OCI-LY3 (cell line): ENCODE results near the gene SORCS3.

Experiments used
- H2AFZ ChIP-seq: fragments of 200-600, 300-600 bp; shearing (Covaris generic); 2 replicates; pipeline ENCODE4 v1.6.0; 2014; ENCODE audit warnings: antibody characterized with exemption, low read depth, low read length
- H3K27ac ChIP-seq: fragments of 200-600, 300-600 bp; sonication (generic); 2 replicates; pipeline ENCODE4 v1.5.1; 2014; ENCODE audit warnings: mild to moderate bottlenecking, low read length, moderate library complexity, mixed read lengths
- H3K27me3 ChIP-seq: fragments of 200-600, 300-600 bp; sonication (generic); 2 replicates; pipeline ENCODE4 v1.6.1; 2014; ENCODE audit warnings: low read depth, low read length, mixed read lengths
- H3K36me3 ChIP-seq: fragments of 200-600, 300-600 bp; sonication (generic); replicated peaks from 2 replicates; pipeline ENCODE3; 2014; ENCODE audit warnings: low read depth, low read length, mixed read lengths
- H3K4me1 ChIP-seq: fragments of 300-600, 200-600 bp; sonication (generic); 2 replicates; pipeline ENCODE4 v1.6.1; 2014; ENCODE audit warnings: low read length, mixed read lengths
- H3K4me2 ChIP-seq: fragments of 200-600, 300-600 bp; sonication (generic); 2 replicates; pipeline ENCODE4 v1.6.1; 2014; ENCODE audit warnings: low read length, mixed read lengths
- H3K4me3 ChIP-seq: fragments of 300-600, 200-600 bp; sonication (generic); 2 replicates; pipeline ENCODE4 v1.5.1; 2014; ENCODE audit warnings: antibody characterized with exemption, mild to moderate bottlenecking, low read length, moderate library complexity
- H3K79me2 ChIP-seq: fragments of 300-600, 200-600 bp; shearing (Covaris generic); 2 replicates; pipeline ENCODE4 v1.6.1; 2014; ENCODE audit warnings: mild to moderate bottlenecking, low read length, mixed read lengths
- H3K9ac ChIP-seq: fragments of 300-600, 200-600 bp; shearing (Covaris generic); 2 replicates; pipeline ENCODE4 v1.6.0; 2014; ENCODE audit warnings: mild to moderate bottlenecking, low read length, moderate library complexity
- H3K9me3 ChIP-seq: fragments of 200-600, 300-600 bp; shearing (Covaris generic); 2 replicates; pipeline ENCODE4 v1.6.1; 2014; ENCODE audit warnings: low read length, mixed read lengths; ENCODE audit not compliant: insufficient read depth
- H4K20me1 ChIP-seq: fragments of 200-600, 300-600 bp; sonication (generic); 2 replicates; pipeline ENCODE4 v1.6.1; 2016; ENCODE audit warnings: low read length, mixed read lengths; ENCODE audit not compliant: insufficient read depth
- CTCF ChIP-seq: fragments of 200-600, 300-600 bp; sonication (generic); IDR thresholded peaks from 2 replicates; pipeline ENCODE4 v1.5.1; 2014; ENCODE audit warnings: antibody characterized with exemption, low read length, low read depth
- EZH2phosphoT487 ChIP-seq: fragments of 200-600 bp; shearing (Covaris generic); IDR thresholded peaks from 2 replicates; pipeline ENCODE4 v1.6.1; 2018; ENCODE audit warnings: antibody characterized with exemption, mixed run types, low read depth

The SORCS3 gene

GRCh38 chr10:105252911-105253310 lies 611.8 kb downstream of the SORCS3 start:
- TF ChIP-seq EZH2phosphoT487, result no peak
- TF ChIP-seq CTCF, result no peak
- Histone ChIP-seq H3K27ac (no peak overlapping the region), H3K4me1 (no peaks in the 10 kb centered on the region), H2AFZ (no peak overlapping the region), H3K9me3 (no peaks in the 10 kb centered on the region), H4K20me1 (no peaks in the 10 kb centered on the region), H3K4me3 (no peak overlapping the region), H3K27me3 (no peaks in the 10 kb centered on the region), H3K36me3 (no peaks in the 10 kb centered on the region), H3K9ac (no peak overlapping the region), H3K79me2 (no peaks in the 10 kb centered on the region), H3K4me2 (no peak overlapping the region)

- no peaks in the 10 kb centered on the region for H3K4me1 ChIP-seq
- no peaks in the 10 kb centered on the region for H3K36me3 ChIP-seq
- H3K27ac ChIP-seq, result no peak overlapping the region
- no peaks in the 10 kb centered on the region for H3K27me3 ChIP-seq
- no peaks in the 10 kb centered on the region for H3K79me2 ChIP-seq
- TF ChIP-seq EZH2phosphoT487, result no peak
- TF ChIP-seq CTCF, result no peak
- no peak overlapping the region for H3K4me2 ChIP-seq
- no peak overlapping the region for H3K4me3 ChIP-seq
- no peak overlapping the region for H2AFZ ChIP-seq
- no peaks in the 10 kb centered on the region for H4K20me1 ChIP-seq
- no peak overlapping the region for H3K9ac ChIP-seq
- H3K9me3 ChIP-seq, result no peaks in the 10 kb centered on the region
Observed at GRCh38 chr10:105253515-105254212, 612.6 kb downstream of the SORCS3 start.

GRCh38 chr10:105258036-105258673 lies 617.1 kb downstream of the SORCS3 start:
- Histone ChIP-seq H3K9ac (no peak overlapping the region), H3K4me1 (no peaks in the 10 kb centered on the region), H2AFZ (no peak overlapping the region), H3K4me2 (no peak overlapping the region), H3K36me3 (no peaks in the 10 kb centered on the region), H3K79me2 (no peaks in the 10 kb centered on the region), H3K9me3 (no peaks in the 10 kb centered on the region), H3K4me3 (no peak overlapping the region), H3K27ac (no peak overlapping the region), H4K20me1 (no peaks in the 10 kb centered on the region), H3K27me3 (no peaks in the 10 kb centered on the region)
- no peak for TF ChIP-seq EZH2phosphoT487
- TF ChIP-seq CTCF, result no peak

- no peak overlapping the region for H3K27ac ChIP-seq
- TF ChIP-seq CTCF, result no peak
- TF ChIP-seq EZH2phosphoT487, result no peak
- no peak overlapping the region for H2AFZ ChIP-seq
- H3K9me3 ChIP-seq, result no peaks in the 10 kb centered on the region
- H3K27me3 ChIP-seq, result no peaks in the 10 kb centered on the region
- H3K4me2 ChIP-seq, result no peak overlapping the region
- H3K79me2 ChIP-seq, result no peaks in the 10 kb centered on the region
- H3K4me1 ChIP-seq, result no peaks in the 10 kb centered on the region
- no peak overlapping the region for H3K9ac ChIP-seq
- H3K4me3 ChIP-seq, result no peak overlapping the region
- H4K20me1 ChIP-seq, result no peaks in the 10 kb centered on the region
- no peaks in the 10 kb centered on the region for H3K36me3 ChIP-seq
Observed at GRCh38 chr10:105258674-105259065, 617.6 kb downstream of the SORCS3 start.
